ELF-1 (cell line): ENCODE data around the gene USP24.

Experiments used
- DNase-seq: peaks from one replicate; pipeline ENCODE4 v3.0.0-alpha.2; 2016; ENCODE audit warnings: low read depth, low spot score

USP24 gene, protein sequence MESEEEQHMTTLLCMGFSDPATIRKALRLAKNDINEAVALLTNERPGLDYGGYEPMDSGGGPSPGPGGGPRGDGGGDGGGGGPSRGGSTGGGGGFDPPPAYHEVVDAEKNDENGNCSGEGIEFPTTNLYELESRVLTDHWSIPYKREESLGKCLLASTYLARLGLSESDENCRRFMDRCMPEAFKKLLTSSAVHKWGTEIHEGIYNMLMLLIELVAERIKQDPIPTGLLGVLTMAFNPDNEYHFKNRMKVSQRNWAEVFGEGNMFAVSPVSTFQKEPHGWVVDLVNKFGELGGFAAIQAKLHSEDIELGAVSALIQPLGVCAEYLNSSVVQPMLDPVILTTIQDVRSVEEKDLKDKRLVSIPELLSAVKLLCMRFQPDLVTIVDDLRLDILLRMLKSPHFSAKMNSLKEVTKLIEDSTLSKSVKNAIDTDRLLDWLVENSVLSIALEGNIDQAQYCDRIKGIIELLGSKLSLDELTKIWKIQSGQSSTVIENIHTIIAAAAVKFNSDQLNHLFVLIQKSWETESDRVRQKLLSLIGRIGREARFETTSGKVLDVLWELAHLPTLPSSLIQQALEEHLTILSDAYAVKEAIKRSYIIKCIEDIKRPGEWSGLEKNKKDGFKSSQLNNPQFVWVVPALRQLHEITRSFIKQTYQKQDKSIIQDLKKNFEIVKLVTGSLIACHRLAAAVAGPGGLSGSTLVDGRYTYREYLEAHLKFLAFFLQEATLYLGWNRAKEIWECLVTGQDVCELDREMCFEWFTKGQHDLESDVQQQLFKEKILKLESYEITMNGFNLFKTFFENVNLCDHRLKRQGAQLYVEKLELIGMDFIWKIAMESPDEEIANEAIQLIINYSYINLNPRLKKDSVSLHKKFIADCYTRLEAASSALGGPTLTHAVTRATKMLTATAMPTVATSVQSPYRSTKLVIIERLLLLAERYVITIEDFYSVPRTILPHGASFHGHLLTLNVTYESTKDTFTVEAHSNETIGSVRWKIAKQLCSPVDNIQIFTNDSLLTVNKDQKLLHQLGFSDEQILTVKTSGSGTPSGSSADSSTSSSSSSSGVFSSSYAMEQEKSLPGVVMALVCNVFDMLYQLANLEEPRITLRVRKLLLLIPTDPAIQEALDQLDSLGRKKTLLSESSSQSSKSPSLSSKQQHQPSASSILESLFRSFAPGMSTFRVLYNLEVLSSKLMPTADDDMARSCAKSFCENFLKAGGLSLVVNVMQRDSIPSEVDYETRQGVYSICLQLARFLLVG (N-terminal part only)

DNA sequence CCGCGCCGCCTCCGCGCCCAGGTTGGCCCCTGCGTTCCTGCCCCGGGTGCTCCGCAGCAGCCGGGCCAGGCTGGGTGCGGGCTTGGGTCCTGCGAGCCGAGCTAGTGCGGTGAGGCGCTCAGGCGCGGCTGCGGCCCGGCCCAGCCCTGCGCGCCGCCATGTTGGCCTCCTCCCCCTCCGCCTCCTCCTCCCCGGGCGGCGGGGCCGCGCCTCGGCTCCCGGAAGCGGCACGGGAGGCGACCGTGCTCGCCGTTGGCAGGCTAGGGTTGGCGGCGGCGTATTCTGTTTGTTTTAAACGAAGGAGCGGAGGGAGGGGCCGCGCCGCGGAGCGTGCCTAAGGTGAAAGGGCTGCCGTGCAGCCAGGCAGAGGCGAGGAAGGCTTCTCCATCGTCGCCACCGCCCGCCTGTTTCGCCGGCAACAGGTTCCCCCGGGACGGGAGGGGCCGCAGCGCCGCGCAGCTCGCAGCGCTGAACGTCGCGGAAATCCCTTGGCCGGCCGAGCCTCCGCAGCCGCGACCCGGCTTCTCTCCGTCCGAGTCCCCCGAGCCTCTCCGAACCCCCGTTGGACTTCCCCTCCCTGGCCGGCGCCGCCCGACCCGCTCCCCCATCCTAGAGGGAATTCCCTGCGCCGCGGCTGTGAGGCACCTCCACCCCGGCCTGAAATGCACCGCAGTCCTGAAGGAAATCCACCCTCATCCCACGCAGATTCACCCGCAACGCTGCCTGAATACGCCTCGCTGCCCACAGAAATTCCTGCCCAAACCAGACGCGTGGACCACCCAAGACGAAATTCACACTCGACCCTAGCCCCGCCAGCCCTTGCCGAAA lies at the start of gene USP24:
Gene USP24, minus strand, starts transcription at position 171 of the 828 bp plus-strand sequence. CDS start 251 bp downstream, outside the sequence.
- DNase-seq, result peak; percentile 79

DNA sequence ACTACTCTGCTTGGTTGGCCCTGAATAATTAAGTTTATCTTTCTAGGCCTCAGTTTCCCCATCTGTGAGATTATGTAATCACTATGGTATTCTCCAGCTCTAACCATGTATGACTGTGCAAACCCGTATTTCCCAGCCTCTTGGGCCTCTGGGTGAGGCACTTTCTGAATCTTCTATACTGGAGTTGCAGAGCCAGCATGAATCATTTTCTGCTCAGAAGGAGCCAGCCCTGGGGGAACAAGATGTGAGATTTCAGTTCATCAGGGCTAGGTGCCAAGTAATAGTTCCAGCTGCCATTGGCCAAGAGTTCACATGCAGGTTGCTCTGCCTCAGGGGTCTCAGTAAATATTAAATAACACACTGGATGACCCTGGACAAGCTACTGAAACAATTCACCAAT lies 47.7 kb upstream of the USP24 start:
- DNase-seq, result no peak

DNA sequence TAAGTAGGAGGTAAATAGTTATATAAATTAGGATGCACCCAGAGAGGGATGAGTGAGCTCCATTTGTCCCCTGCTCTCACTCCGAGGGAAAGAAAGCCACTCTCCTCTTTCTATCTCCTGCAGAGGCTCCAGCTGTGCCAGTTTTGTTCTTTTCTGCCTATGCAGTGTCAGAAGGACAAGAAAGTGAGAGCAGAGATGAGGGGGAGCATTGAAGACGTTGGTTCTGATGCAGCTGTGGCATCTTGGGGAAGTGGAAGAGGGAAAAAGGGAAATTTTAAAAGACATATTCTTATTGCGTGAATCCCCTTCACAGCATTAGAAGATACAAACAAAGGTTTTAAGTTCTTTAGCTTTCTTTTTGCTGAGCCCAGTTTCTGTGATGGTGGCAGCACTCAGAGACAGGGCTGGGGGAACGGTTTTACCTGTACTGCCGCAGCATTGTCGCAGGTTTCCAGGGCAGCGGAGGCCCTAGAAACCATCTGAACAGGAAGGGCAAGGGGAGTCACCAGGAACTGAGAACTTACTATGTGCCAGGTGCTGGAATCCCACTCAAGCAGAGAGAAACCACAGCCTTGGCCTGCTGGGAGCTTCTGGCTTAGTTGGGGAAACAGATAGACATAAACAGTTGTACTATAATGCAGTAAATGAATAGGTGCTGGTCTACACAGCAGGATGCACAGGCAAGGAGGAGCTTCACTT lies 44.9 kb upstream of the USP24 start:
- no peak for DNase-seq

DNA sequence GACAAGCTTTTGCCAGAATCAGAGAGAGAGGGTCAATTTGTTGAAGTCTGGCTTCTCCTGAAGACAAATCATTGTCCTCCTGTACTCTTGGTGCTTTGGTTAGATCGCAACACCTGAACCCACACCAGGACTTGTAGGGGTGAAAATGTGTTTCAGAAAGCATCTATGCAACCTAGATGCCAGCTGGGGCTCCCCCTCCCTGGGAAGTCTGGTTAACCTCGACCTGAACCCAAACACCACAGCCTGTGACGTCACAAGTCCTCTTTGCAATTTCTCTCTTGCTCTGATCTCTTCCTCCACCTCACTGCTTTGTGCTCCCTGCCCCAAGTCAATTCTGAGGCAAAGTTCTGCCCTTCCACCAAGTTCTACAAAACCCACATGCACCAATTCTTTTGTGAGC lies 42.8 kb upstream of the USP24 start:
- DNase-seq, result no peak

DNA sequence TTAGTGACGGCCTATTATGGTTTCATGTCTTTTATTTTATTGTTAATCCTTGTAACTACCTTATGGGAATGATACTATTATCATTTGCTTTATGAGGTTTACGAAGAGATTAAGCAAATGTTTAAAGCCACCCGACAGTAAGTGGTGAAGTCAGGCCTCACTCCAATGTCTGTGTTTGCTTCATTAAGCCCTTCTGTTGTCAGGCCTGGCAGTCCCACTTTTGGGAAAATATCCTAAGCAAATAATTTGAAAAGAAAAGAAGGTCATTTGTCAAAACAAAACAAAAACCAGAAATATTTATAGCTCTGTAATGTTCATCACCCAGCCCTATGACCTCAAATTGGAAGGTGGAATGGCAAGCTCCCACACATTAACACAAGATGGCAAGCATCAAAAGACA lies 40.7 kb upstream of the USP24 start:
- DNase-seq, result no peak

DNA sequence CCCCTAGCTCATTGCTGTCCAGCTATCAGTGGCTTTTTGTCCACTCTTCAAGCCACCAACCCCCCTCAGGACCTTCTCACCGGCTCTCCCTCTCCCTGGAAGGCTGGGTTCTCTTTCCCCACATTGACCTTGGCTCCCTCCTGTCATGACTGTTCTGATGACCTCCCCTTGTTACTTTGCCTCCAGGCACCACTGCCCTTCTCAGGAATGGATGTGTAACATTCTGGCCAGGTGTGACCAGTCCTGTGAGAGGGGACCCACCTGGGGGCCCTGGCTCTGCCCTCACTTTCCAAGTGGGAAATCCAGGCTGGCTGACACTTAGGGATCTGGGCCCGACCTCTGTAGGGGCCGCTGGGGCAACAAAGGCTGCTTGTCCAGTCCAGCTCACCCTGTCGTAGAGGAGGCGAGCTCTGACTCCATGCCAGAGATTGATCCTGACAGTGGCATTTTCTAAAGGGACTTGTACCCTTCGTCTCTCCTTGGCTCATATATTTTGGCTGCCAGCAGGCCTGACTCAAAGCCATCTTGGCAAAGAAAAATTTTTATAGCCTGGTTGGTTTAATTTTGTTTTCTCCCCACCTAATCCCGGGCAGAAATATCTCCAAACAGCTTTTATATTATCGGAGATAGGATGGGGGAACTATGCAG lies 37.9 kb upstream of the USP24 start:
- no peak for DNase-seq

DNA sequence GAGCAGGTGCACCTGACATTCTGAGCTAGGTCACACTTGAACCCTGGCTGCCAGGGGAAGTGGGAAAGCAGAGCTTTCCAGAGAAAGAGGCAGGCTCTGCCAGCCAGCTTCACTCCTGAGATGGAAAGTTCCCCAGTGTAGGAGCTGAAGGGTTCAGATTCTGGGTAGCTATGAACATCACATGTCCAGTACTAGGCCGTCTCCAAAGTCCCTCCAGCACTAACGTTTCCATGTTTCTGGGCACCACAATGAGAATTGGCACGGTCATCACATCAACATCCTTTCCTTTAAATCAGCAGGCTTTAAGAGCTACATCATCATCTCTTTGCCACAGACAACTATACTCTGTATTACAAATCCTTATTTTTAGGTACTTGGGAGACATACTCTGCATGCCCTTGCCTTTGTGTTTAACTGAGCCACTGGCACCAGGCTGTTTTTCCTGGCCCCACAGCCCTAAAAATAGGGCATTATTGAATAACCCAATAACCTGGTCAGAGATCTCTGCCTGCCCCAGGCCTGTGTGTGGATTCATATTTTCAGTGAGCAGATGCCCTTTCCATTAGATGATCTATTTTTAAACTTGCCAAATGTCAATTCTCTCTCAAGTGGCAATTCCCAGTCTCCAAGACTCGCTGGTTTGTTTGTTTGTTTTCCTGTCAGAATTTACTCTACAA lies 35.4 kb upstream of the USP24 start:
- no peak for DNase-seq

DNA sequence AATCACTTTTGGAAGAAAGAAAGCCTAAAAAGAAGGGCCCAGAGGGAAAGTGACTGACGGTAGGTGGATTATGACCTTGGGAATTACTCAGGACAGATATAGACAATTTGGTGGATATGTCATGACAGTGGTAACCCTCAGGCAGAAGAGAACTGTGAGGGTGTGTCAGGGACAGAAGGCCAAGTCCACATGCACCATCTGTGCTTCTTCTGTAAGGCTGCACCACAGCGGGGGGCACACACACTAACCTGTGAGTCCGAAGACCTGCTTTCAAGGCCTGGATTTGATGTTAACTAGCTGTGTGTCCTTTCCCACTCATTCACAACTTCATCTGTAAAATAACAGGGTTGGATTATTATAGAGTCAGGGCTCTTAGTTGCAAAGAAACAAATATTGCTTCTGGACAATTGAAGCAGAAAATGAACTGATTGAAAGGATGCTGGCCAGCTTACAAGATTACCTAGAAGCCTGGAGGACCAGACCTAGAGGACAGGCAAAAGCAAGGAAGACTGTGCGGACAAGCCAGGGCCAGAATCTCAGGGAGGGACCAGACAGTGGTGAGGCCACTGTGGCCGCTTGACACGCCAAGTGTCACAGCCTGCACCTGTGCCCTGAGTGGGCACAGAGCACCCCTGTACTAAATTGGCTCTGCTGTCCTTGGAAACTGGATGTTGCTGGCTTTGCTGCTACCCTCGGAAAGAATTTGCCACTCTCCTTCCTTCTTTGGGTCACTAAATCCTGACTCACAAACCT lies 34.7 kb upstream of the USP24 start:
- no peak for DNase-seq

DNA sequence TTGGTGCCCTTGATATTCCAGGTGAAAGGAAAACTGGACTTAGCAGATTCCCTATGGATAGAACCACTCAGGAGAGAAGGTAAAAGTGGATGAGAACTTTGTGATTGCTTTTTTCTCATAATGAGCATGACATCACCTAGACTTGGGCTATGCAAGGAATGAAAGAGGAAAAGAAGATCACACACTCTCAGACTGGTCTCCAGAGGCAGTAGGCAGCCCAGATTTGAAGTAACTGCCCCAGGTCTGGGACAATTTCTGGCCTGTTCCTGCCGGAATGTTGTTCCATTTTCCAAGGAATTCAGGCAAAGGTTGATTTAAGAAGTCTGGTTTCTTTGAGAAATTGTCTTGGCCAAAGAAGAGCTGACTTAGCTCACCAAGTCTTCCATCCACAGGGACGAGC lies 31.7 kb upstream of the USP24 start:
- DNase-seq, result peak; percentile 15

DNA sequence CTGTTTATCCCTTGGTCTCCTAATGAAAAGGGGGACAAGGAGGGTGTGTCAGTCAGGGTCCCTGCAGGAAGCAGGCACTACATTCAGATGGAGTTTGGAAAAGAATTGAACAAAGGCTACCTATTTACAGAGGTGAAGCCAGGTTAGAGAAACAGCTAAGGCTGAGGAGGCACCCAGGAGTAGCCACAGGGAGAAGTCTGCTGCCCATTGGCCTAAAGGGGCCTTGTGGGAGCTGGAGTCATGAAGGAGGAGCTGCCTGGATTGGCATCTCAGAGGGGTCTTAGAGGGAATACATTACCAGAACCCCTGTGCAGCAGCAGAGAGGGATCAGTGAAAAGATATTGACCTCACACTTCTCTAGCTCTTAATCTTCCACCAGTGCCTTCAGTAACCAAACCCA lies 31.2 kb upstream of the USP24 start:
- DNase-seq, result no peak

DNA sequence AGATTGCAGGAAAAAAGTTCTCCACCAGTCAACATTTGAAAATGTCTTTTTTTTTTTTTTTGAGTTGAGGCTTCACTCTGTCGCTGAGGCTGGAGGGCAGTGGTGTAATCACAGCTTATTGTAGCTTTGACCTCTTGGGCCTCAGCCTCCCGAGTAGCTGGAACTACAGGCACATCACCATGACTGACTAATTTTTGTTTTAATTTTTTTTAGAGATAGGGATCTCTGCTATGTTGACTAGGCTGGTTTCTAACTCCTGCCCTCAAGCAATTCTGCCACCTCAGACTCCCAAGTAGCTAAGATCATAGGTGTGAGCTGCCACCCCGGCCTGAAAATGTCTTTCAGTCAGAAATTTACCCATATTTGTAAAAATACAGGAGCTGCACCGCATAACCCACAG lies 30.6 kb upstream of the USP24 start:
- peak; percentile 15 for DNase-seq

DNA sequence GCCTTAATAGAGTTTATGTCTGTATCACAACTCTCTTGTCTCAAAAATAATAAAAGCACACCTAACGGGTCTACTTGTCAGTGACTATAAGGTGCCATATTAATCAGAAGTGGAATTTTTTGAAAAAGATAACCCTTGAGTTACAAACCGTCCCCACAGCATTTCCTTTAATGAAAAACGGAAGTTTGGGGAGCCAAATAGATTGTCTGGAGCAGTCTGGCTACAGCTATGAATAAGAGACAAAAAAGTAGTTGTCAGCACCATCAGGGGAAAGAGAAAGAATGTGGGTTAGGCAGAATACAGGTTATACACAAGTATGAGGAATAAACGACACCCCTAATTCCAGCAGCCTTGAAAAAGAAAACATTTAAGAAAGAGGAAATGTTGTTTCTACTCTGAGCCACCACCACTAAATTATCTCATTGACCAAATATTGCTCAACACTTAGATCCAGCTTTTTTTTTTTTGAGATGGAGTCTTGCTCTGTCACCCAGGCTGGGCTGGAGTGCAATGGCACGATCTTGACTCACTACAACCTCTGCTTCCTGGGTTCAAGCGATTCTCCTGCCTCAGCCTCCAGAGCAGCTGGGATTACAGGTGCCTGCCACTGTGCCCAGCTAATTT lies 29.4 kb upstream of the USP24 start:
- DNase-seq, result no peak

DNA sequence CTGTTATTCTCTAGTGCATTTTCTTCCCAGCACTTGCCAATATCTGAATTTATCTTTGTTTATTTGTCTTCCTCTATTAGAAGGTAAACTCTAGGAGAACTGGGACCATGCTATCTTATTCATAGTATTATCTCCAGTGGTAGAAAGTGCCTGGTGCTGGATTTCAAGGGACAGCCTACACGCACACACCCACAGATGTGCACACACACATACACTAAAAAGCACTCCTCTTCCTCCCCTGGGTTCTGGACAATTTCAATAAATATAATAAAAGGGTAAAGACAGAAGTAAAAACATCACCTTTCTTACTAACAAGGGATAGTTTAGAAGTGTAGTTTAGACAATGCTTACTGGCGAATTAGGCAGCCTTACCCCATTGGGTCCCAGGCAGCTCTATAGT lies 28.5 kb upstream of the USP24 start:
- no peak for DNase-seq

DNA sequence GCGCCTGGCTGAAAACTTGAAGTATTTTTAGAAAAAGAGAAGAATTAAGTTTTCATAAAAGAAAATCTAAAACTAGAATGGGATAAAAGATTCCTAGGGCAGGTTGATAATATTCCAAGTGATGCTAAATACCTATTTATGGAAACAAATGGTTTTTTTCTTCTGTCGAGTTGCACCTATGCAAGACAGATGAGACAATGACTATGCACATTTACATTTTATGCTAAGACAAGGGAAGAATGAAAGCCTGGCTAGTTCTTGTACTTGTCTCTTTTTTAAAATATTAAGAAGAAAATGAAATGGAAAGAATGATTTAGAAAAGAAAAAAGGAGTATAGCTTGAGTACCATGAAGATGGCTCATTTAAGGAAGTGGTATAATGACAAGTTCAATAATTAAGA lies 24.4 kb upstream of the USP24 start:
- no peak for DNase-seq

DNA sequence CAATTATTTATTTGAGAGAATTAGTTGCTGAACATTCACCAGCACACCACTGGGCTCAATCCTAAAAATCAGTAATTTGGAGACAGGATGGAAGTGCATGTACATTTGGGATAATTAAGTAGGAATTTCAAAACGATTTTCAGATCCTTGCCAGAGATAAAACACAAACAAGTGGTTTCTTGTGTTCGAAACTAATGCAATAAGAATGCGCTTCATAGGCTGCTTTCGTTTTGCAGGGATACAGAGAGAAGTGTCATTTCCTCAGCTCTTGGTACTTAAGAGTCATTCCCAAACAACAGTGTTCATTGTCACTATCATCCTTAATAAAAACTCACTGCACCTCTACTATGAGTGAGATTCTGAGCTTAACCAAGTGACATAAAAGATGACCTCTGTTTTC lies 20.6 kb upstream of the USP24 start:
- no peak for DNase-seq

DNA sequence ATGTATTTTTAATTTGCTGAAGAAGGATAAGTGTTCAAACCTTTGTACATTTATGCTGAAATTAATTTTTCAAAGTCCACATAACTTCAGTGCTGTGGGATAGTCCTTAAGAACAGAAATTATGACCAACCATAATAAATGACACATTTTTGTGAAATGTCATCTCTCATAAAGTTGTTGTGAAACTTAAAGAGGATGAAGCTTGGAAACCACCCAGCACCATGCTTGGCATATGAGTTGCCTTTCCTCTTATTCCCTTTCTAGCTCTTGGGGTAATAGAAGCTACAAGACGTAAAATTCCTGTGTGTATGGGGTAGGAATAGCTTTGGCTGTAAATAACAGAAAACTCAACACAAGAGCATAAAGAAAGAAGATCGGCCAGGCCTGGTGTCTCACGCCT lies 18.9 kb upstream of the USP24 start:
- DNase-seq, result no peak

DNA sequence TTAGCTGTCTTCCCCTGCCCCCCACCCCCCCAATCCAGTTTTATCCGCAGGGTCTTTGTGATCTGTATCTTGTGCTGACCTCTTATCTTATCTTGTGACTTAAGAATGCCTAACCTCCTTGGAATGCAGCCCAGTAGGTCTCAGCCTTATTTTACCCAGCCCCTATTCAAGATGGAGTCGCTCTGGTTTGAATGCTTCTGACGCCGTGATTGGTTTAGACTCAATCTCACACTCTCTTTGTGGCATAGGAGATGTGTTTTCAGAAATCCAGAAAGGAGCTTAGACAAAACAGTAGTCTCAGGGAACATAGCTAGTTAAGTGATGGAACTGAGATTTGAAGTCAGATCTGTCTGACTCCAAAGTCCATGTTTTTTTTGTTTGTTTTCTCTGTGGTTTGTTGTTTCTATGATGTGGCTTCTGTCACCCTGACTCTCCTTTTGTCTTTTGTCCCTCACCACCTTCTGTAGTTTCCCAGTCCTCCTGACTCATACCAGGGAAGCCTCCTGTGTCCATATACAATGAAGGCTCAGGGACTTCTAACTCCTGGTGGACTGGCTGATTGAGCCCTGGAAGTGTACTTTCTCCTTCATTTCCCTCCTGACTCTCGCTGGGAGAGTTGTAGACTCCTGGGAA lies 18.1 kb upstream of the USP24 start:
- peak; percentile 69 for DNase-seq
